GM19397 (cell line): ENCODE measurements around the gene RASA3.

Source experiments
- ATAC-seq: cut with Tn5 transposase; IDR thresholded peaks from one replicate; pipeline ENCODE4 v1.9.1; 2021; ENCODE audit warnings: mild to moderate bottlenecking, moderate library complexity; ENCODE audit not compliant: unreplicated experiment

The RASA3 gene

GRCh38 chr13:114042066-114042815 lies 90.2 kb downstream of the RASA3 start:
- ATAC-seq = no peak

GRCh38 chr13:114041493-114041892 lies 90.9 kb downstream of the RASA3 start:
- ATAC-seq = no peak

GRCh38 chr13:114039471-114040141 lies 92.8 kb downstream of the RASA3 start:
- ATAC-seq = no peak

GRCh38 chr13:114038900-114039299 lies 93.5 kb downstream of the RASA3 start:
- no peak for ATAC-seq

GRCh38 chr13:114038211-114038613 lies 94.2 kb downstream of the RASA3 start:
- ATAC-seq = no peak

GRCh38 chr13:114037674-114038073 lies 94.7 kb downstream of the RASA3 start:
- ATAC-seq = no peak

GRCh38 chr13:114035583-114036531 lies 96.6 kb downstream of the RASA3 start:
- ATAC-seq = no peak

- ATAC-seq = no peak
Observed at GRCh38 chr13:114035186-114035582, 97.2 kb downstream of the RASA3 start.

- no peak for ATAC-seq
Observed at GRCh38 chr13:114034481-114034891, 97.9 kb downstream of the RASA3 start.

- no peak for ATAC-seq
Observed at GRCh38 chr13:114033541-114034315, 98.7 kb downstream of the RASA3 start.

GRCh38 chr13:114032126-114032799 lies 100.2 kb downstream of the RASA3 start:
- no peak for ATAC-seq

- no peak for ATAC-seq
Observed at GRCh38 chr13:114031631-114032030, 100.8 kb downstream of the RASA3 start.

GRCh38 chr13:114030666-114031610 lies 101.5 kb downstream of the RASA3 start:
- no peak for ATAC-seq

- ATAC-seq = no peak
Observed at GRCh38 chr13:114029866-114030625, 102.4 kb downstream of the RASA3 start.

GRCh38 chr13:114027826-114028225 lies 104.6 kb downstream of the RASA3 start:
- ATAC-seq = no peak

GRCh38 chr13:114027046-114027715 lies 105.2 kb downstream of the RASA3 start:
- no peak for ATAC-seq

- no peak for ATAC-seq
Observed at GRCh38 chr13:114026481-114026880, 105.9 kb downstream of the RASA3 start.
